ENCODE data around the gene EPC1. TPM values are rescaled to one million over a fixed set of nuclear protein-coding genes. Genes with fewer than 3 reads are reported as not detected.

Gene EPC1
- total RNA-seq, 2 donors from 2014 or later = 40.2 to 48.5 TPM

DNA sequence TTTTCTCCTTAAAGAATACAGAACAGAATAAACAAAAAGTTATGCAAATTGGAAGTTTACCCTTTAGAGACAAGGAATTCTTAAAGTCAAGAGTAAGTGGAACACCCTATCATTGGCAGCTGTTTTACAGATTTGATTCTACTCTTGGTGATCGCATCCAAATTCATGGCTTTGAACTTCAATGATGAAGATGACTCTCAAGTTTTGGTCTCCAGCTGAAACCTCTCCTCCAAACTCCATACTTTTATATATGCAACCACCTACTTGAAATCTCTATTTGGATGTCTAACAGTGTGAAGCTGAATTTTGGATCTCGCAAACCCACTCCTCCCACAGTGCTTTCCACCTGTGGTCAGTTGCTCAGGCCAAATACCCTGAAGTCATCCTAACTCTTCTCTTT, 80.4 kb downstream of the EPC1 start:
- no peak for ATAC-seq (ENCODE audit: insufficient number of reproducible peaks, low FRiP score, low read depth)
- TF ChIP-seq, protein P1, sequence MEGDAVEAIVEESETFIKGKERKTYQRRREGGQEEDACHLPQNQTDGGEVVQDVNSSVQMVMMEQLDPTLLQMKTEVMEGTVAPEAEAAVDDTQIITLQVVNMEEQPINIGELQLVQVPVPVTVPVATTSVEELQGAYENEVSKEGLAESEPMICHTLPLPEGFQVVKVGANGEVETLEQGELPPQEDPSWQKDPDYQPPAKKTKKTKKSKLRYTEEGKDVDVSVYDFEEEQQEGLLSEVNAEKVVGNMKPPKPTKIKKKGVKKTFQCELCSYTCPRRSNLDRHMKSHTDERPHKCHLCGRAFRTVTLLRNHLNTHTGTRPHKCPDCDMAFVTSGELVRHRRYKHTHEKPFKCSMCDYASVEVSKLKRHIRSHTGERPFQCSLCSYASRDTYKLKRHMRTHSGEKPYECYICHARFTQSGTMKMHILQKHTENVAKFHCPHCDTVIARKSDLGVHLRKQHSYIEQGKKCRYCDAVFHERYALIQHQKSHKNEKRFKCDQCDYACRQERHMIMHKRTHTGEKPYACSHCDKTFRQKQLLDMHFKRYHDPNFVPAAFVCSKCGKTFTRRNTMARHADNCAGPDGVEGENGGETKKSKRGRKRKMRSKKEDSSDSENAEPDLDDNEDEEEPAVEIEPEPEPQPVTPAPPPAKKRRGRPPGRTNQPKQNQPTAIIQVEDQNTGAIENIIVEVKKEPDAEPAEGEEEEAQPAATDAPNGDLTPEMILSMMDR (IDR thresholded peaks at IDR 0.05) = no peak

DNA sequence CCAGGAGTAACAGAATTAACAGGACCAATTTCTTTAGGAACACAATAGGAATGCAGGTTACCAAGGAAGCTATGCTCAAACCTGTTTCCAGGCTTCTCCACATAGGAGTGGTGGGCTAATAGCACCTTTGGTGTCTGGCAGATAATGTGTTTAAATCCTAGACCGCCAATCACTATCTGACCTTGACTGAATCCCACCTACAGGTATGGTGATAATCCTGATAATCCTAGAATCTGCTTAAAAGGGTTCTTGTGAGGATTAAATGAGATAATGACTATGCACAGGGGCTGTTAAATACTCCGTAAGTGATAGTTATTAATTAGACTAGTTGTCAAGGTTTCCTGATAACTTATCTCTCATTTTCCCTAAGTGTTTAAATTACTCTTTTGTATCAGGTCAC, 81.2 kb downstream of the EPC1 start:
- TF ChIP-seq, protein P1 (IDR thresholded peaks at IDR 0.05) = no peak
- ATAC-seq (ENCODE audit: insufficient number of reproducible peaks, low FRiP score, low read depth) (no peak), DNase-seq (ENCODE audit: low spot score) (no peak)
- H3K9me3 ChIP-seq = no peaks in the 10 kb centered on the region
- peaks cover 0 to 21% of the 10 kb centered on the region in 2 donors for H3K4me1 ChIP-seq (ENCODE audit: control insufficient read depth in 1 of 2, low read depth in 2 of 2)
- H3K27ac ChIP-seq = no peak overlapping the region
- no peak overlapping the region for H3K4me3 ChIP-seq
- H3K27me3 ChIP-seq (replicated peaks; ENCODE audit: insufficient read depth) = no peaks in the 10 kb centered on the region
- H3K36me3 ChIP-seq = peaks cover 11% of the 10 kb centered on the region

More for the DNA sequence above, 80.4 kb downstream of the EPC1 start:
- H3K36me3 ChIP-seq = peaks cover 18% of the 10 kb centered on the region
- peaks cover 0 to 24% of the 10 kb centered on the region in 2 donors for H3K4me1 ChIP-seq (ENCODE audit: control insufficient read depth in 1 of 2, low read depth in 2 of 2)
- H3K27me3 ChIP-seq (replicated peaks; ENCODE audit: insufficient read depth) = no peaks in the 10 kb centered on the region
- DNase-seq (ENCODE audit: low spot score) = no peak
- no peak overlapping the region for H3K4me3 ChIP-seq
- H3K27ac ChIP-seq = no peak overlapping the region
- H3K9me3 ChIP-seq = no peaks in the 10 kb centered on the region

DNA sequence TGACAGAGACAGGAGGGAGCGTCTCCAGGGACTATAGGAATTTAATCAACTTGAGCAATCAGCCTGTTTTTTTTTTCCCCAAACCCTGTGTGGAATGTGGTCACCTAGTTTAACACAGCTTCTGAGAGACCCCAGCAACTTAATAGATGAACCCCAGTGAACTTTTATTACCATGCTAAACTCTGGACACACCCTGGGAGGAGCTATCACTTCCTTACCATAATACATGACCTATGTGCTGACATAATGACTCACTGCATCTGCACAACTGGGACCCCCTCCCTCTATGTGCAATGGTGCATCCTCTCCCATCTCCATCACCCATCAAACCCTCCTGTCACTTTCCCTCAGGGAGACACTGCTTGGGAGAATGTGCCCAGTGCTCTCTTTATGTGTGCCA, 83.7 kb downstream of the EPC1 start:
- DNase-seq (ENCODE audit: low spot score) (no peak), ATAC-seq (ENCODE audit: insufficient number of reproducible peaks, low FRiP score, low read depth) (no peak)
- TF ChIP-seq, protein P1 (IDR thresholded peaks at IDR 0.05) = no peak
- Histone ChIP-seq H3K9me3 (no peaks in the 10 kb centered on the region), H3K27ac (no peak overlapping the region), H3K27me3 (replicated peaks; ENCODE audit: insufficient read depth) (no peaks in the 10 kb centered on the region), H3K36me3 (no peaks in the 10 kb centered on the region), H3K4me1 (ENCODE audit: control insufficient read depth in 1 of 2, low read depth in 2 of 2) (peaks cover 0 to 14% of the 10 kb centered on the region in 2 donors), H3K4me3 (no peak overlapping the region)

DNA sequence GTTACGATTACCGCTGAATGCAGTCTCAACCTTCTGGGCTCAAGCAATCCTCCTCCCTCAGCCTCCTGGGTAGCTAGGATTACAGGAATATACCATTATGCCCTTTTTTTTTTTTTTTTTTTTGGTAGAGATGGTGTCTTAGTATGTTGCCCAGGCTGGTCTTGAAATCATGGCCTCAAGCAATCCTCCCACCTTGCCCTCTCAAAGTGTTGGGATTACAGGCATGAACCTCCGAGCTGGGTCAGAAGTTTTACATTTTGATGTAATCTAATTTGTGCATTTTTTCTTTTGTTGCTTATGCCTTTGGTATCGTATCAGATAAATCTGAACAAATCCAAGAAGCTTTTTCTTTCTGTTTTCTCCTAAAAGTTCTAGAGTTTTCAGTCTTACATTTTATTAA, 87.4 kb downstream of the EPC1 start:
- no peak for DNase-seq (ENCODE audit: low spot score)
- H3K27me3 ChIP-seq (replicated peaks; ENCODE audit: insufficient read depth) = no peaks in the 10 kb centered on the region
- no peak for ATAC-seq (ENCODE audit: insufficient number of reproducible peaks, low FRiP score, low read depth)
- peaks cover 0 to 5% of the 10 kb centered on the region in 2 donors for H3K4me1 ChIP-seq (ENCODE audit: control insufficient read depth in 1 of 2, low read depth in 2 of 2)
- H3K4me3 ChIP-seq = no peak overlapping the region
- H3K27ac ChIP-seq = no peak overlapping the region
- TF ChIP-seq, protein P1 (IDR thresholded peaks at IDR 0.05) = no peak
- no peaks in the 10 kb centered on the region for H3K9me3 ChIP-seq
- H3K36me3 ChIP-seq = no peaks in the 10 kb centered on the region

DNA sequence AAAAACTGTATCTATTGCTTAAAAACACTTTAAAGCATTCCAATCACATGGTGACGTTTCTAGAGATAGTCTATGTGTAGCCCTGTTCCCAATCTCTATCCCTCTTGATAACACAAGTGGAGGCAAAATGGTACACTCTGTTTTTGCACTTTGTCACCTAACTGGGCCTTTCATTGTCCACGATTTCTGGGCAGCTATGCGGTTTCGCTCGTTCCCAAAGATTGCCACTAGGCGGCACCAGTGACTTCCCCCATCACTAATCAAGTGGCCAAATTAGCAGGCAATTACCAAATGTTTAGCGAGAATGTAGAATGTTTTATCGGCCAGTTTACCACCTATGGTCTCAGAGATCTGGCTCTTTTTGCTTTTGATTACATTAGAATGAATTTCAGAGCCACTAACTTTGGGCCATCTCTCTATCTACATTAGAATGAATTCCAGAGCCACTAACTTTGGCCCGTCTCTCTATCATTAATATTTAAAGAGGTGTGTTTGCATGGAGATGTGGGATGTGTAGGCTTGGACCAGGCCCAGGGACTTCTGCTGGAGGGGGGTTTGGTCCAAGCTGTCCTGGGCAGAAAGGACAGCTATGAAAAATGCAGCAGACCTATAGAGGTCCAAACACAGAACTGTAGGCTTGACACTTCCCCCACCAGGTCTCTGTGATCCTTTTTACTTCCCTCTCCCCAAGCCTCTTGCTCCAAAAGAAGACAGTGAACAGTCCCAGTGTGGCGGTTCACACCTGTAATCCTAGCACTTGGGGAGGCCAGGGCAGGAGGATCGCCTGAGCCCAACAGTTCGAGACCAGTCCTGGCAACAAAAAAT, 90.1 kb downstream of the EPC1 start:
- no peaks in the 10 kb centered on the region for H3K36me3 ChIP-seq
- H3K27me3 ChIP-seq (replicated peaks; ENCODE audit: insufficient read depth) = no peaks in the 10 kb centered on the region
- no peak overlapping the region for H3K4me3 ChIP-seq
- TF ChIP-seq, protein P1 (IDR thresholded peaks at IDR 0.05) = peak; percentile 82
- no peak overlapping the region for H3K27ac ChIP-seq
- DNase-seq (ENCODE audit: low spot score) (no peak), ATAC-seq (ENCODE audit: insufficient number of reproducible peaks, low FRiP score, low read depth) (no peak)
- no peaks in the 10 kb centered on the region for H3K4me1 ChIP-seq (ENCODE audit: control insufficient read depth in 1 of 2, low read depth in 2 of 2)
- no peaks in the 10 kb centered on the region for H3K9me3 ChIP-seq

All from thoracic aorta (tissue), 2 donors.